KOPT-K1 (cell line): Measurements from ENCODE around the gene LMNA.
"Not testable (repeated sequence)": the region's sequence is repeated elsewhere in the genome, so short reads cannot be mapped to it uniquely, and the experiment has no call there.

Source experiments
- H3K27ac ChIP-seq: fragments of 200-600 bp; sonication (generic); 2 replicates; pipeline ENCODE4 v1.5.1; 2016; ENCODE audit warnings: antibody characterized with exemption, mild to moderate bottlenecking, low read depth, low read length; ENCODE audit not compliant: poor library complexity, severe bottlenecking
- H3K36me3 ChIP-seq: fragments of 200-600 bp; sonication (generic); 2 replicates; pipeline ENCODE4 v1.5.1; 2017; ENCODE audit warnings: antibody characterized with exemption, mild to moderate bottlenecking, low read length, moderate library complexity; ENCODE audit not compliant: insufficient read depth
- H3K9me3 ChIP-seq: fragments of 200-600 bp; sonication (generic); 2 replicates; pipeline ENCODE4 v1.5.1; 2017; ENCODE audit warnings: antibody characterized with exemption, low read length, mild to moderate bottlenecking; ENCODE audit not compliant: insufficient read depth, poor library complexity, severe bottlenecking

Gene LMNA

GRCh38 chr1:156108057-156108456 is 6.5 kb upstream of the LMNA start:
- H3K27ac ChIP-seq, result no peak overlapping the region
- no peaks in the 10 kb centered on the region for H3K9me3 ChIP-seq
- H3K36me3 ChIP-seq, result no peaks in the 10 kb centered on the region

DNA sequence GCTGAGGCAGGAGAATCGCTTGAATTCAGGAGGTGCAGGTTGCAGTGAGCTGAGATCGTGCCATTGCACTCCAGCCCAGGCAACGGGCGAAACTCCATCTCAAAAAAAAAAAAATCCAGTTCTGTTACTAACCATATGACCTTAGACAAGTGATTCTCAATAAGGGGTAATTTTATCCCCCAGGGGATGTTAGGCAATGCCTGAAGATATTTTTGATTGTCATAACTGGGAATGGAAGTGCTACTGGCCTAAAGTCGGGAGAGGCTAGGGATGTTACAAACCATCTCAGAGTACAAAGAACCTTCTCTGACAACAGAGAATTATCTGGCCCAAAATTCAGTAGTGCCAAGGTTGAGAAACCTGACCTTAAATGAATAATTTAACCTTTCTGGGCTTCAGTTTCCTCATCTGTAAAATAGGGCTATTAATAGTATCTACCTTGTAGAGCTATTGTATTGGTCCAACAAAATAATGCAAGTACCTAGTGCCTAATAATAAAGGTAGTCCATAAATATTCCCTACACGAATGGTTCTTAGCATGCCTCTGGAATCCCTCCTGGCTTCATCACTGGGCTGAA is 5.8 kb upstream of the LMNA start:
- H3K27ac ChIP-seq, result no peak overlapping the region
- H3K36me3 ChIP-seq, result no peaks in the 10 kb centered on the region
- H3K9me3 ChIP-seq, result no peaks in the 10 kb centered on the region

DNA sequence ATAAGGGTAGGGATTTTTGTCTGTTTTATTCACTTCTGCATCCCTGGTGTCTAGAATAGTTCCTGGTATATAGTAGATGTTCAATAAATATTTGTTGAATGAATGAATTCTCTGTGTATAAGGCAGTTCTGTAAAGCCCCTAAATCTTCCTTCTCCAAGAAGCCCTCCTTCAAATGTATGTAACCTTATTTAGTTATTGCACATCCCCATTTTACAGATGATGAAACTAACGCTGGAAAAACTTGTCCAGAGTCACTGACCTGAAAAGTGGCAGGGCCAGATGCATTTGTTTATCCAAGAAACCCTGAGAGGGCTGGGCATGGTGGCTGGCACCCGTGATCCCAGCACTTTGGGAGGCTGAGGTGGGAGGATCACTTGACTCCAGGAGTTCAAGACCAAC is 4.3 kb upstream of the LMNA start:
- H3K27ac ChIP-seq, result no peak overlapping the region
- H3K36me3 ChIP-seq, result no peaks in the 10 kb centered on the region
- no peaks in the 10 kb centered on the region for H3K9me3 ChIP-seq

GRCh38 chr1:156111355-156111962 is 3.1 kb upstream of the LMNA start:
- H3K9me3 ChIP-seq, result no peaks in the 10 kb centered on the region
- no peak overlapping the region for H3K27ac ChIP-seq

DNA sequence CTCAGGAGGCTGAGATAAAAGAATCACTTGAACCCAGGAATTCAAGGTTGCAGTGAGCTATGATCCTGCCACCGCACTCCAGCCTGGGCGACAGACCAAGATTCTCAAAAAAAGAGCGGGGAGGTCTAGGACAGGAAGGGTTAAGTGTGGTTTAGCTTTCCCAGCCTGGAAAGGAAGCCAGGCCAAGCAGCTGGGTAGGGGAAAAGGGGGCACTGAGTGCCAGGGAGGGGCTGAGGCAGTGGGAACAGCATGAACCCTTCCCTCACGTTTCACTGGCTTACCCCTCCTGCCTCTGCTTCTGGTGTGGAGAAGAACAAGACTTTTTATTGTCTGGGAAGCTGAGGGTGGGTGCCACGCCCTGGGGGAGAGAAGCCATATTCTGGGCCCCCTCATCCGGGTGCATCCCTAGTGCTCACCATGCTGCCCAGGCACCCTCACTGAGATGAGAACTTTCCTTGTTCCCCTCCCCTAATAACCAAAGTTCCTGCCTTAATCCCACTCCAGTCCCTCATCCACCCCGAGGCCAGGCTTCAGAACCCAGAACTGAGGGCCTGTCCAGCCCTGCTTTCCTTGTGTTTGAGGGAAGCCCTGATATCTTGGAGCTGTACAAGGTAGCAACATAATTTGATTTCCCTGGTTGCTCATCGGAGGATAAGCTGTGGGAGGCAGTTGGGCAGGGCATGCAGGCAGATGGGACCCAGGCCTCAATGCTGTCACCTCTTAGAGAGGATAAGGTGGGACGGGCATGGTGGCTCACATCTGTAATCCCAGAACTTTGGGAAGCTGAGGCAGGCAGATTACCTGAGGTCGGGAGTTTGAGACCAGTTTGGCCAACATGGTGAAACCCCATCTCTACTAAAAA is 2.0 kb upstream of the LMNA start:
- no peaks in the 10 kb centered on the region for H3K9me3 ChIP-seq
- no peaks in the 10 kb centered on the region for H3K36me3 ChIP-seq
- H3K27ac ChIP-seq, result no peak overlapping the region

More at GRCh38 chr1:156111355-156111962, 3.1 kb upstream of the LMNA start:
- no peaks in the 10 kb centered on the region for H3K36me3 ChIP-seq

DNA sequence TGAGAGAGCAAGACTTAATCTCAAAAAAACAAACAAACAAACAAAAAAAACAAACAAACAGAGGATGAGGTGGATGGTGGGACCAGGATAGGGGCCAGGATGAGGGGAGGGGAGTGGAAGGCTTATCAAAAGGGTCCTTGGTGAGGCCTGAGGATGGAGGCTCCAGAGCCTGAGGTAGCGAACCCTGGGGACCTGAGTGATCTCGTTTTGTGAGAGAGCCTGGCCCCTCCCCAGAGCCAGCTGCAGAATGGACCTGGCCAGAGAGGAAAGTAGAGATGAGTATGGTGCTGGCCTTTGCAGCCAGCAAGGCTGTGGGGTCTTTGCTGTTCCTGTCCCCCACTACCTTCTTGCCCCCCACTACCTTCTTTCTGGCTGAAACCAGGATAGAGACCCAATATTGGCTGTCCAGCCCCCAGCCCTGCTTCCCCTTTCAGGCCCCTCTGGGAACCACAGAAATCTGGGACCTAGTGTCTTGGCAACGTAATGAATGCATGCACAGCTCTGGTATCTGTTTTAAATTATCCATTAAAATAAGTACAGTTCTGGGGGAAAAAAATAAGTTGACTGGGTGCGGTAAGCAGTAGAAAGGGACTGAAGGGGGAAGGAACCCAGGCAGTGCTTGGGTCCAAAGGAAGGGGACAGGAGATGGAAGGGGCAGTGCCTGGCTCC is 1.1 kb upstream of the LMNA start:
- no peak overlapping the region for H3K27ac ChIP-seq
- H3K36me3 ChIP-seq, result no peaks in the 10 kb centered on the region
- H3K9me3 ChIP-seq, result no peaks in the 10 kb centered on the region

GRCh38 chr1:156114919-156115513 is 505 bp downstream of the LMNA start:
- H3K9me3 ChIP-seq, result no peaks in the 10 kb centered on the region
- H3K27ac ChIP-seq, result no peak overlapping the region
- no peaks in the 10 kb centered on the region for H3K36me3 ChIP-seq

DNA sequence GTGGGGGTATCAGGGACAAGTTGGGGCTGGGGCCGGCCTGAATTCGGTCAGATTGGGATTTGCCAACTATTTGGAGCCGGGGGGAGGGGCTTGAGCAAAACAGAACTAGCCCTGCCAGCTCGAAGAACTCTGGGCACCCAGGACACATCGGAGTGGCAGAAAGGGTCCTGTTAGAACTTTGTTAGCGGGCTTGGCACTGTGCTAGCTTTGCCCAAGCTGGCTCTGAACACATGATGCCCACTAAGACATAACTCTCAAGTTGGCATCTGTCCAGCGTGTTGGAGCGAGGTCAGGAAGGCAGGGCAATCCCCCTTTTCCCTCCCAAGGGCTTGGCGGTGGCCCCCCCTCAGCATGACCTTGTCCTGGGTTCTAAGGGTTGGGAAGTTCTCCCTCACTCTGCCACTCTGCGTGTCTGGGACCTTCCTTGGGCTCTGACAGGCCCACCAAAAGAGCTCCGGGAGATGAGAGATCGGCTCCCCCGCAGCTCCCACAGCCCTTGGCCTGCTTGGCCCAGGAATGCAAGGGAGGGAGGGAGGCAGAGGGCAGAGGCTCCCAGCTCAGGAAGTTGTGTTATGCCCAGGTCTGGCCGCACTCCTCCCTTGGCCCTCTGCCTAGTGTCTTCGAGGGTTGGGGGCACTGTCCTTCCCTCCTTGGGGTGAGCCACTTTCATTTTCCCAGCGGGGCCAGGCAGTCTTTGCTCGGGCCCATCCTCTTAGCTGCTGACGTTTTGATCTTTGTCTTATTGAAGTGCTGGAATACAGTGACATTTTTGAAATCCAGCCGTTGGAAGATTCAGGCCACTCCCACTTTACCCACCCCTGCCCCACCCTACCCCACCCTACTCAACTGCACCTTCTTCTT is 1.2 kb downstream of the LMNA start:
- H3K36me3 ChIP-seq, result no peaks in the 10 kb centered on the region
- H3K9me3 ChIP-seq, result no peaks in the 10 kb centered on the region
- H3K27ac ChIP-seq, result no peak overlapping the region

DNA sequence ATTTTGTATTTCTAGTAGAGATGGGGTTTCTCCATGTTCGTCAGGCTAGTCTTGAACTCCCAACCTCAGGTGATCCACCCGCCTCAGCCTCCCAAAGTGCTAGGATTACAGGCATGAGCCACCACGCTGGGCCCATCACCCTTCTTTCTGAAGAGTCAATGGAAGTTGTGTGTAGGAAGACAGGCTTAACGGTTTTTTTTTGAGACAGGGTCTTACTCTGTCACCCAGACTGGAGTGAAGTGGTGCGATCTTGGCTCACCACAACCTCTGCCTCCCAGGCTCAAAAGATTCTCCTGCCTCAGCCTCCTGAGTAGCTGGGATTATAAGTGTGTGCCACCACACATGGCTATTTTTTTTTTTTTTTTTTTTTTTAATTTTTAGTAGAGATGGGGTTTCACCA is 2.2 kb downstream of the LMNA start:
- not testable (repeated sequence) for H3K9me3 ChIP-seq, H3K27ac ChIP-seq

DNA sequence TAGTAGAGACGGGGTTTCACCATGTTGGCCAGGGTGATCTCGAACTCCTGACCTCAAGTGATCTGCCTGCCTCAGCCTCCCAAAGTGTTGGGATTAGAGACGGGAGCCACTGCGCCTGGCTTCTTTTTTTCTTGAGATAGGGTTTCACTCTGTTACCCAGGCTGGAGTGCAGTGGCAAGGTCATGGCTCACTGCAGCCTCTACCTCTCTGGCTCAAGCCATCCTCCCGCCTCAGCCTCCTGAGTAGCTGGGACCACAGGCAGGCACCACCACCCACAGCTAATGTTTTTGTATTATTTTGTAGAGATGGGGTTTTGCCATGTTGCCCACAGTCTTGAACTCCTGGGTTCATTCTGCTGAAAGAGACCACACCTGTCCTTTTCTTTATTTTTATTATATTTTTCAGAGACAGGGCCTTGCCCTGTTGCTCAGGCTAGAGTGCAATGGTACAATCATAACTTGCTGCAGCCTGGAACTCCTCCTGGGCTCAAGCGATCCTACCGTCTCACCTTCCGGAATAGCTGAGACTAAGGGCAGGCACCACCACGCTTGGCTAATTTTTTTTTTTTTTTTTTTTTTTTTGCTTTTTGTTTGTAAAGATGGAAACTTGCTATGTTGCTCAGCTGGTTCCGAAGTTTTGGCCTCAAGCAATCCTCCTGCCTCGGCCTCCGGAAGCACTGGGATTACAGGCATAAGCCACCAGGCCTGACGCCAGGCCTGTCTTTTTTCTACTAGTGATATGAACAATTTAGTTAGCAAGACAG is 3.1 kb downstream of the LMNA start:
- Histone ChIP-seq H3K27ac (no peak overlapping the region), H3K9me3 (no peaks in the 10 kb centered on the region), H3K36me3 (no peaks in the 10 kb centered on the region)

More for the DNA sequence above, 2.2 kb downstream of the LMNA start:
- not testable (repeated sequence) for H3K36me3 ChIP-seq

DNA sequence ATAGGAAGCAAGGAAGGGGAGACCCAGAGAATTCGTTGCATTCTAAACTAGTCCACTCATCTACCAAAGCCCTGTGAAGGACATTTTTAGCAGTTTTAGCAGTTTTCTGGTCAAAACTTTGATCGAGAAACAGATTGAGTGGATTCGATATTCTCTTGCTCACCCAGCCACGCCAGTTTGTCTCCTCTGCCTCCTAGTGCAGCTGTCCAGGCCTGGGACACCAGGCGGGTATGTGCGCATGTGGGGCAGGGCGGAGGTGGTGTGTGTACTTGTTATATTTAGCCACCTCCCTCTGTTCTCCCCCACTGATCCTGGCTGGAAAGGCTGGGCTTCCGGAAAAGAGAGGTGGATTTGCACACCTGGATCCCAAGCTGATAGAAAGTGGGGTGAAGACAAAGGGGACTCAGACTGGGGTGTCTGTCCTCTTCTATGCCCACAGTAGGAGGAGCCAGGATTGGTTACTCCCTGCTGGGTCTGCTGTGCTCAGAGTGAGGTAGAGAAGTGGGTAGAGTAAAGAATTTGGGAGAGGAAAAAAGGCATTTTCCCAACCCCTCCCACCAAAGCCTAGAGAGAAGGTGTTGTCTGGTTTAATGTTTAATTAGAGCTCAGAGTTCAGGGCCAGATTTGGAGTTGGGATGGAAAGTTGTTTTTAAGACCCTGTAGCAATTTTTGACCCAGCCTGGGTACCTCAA is 3.8 kb downstream of the LMNA start:
- H3K9me3 ChIP-seq, result no peaks in the 10 kb centered on the region
- H3K27ac ChIP-seq, result no peak overlapping the region

DNA sequence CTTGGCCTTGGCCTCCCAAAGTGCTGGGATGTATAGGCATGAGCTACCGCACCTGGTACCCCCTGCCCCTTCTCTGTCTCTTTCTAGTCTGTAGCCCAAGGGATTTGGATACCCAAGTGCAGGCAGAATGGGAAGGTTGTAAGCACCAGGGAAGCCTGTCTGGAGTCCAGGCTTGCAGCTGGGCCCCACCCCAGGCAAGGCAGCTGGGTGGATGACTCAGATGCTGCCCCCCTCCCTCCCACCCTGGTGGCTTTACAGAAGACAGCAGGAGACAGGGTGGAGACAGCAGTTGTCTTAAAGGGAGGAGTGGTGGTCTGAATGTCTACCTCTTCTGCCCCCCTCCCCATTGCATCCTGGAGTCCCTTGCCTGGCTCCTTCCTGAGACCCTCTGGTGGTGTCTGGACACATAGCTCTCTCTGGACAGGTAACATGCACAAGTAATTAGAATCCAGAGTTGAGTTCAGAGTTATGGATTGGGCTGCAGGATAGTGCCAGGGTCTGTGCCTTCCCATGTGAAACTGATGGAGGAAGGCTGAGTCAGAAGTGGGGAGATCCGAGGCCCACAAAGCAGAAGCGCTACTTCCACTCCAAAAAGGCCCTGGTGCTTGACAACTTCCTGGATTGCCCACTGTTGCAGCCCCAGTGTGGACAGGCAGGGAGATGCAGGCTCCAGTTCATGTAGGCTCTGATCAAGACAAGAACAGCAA is 5.1 kb downstream of the LMNA start:
- H3K9me3 ChIP-seq, result no peaks in the 10 kb centered on the region
- no peak overlapping the region for H3K27ac ChIP-seq

More for the DNA sequence above, 3.8 kb downstream of the LMNA start:
- no peaks in the 10 kb centered on the region for H3K36me3 ChIP-seq

GRCh38 chr1:156120318-156120717 is 5.8 kb downstream of the LMNA start:
- Histone ChIP-seq H3K27ac (no peak overlapping the region), H3K36me3 (no peaks in the 10 kb centered on the region), H3K9me3 (no peaks in the 10 kb centered on the region)

More for the DNA sequence above, 5.1 kb downstream of the LMNA start:
- no peaks in the 10 kb centered on the region for H3K36me3 ChIP-seq
